Measurements from ENCODE around the gene AKNAD1.

AKNAD1 gene

GRCh38 chr1:108829498-108829916 is 27.4 kb downstream of the AKNAD1 start:
- Histone ChIP-seq H3K4me3 (ENCODE audit: low read length) (no peak overlapping the region), H3F3A (ENCODE audit: insufficient read depth, low read length) (no peaks in the 10 kb centered on the region), H2AFZ (ENCODE audit: low read length) (no peak overlapping the region), H3K9me2 (replicated peaks; ENCODE audit: insufficient read depth, low read length) (no peaks in the 10 kb centered on the region), H3K4me2 (ENCODE audit: low read depth, low read length) (no peak overlapping the region), H3K36me3 (replicated peaks; ENCODE audit: insufficient read depth, low read length) (no peaks in the 10 kb centered on the region), H3K4me1 (ENCODE audit: low read length) (no peaks in the 10 kb centered on the region), H3K79me2 (ENCODE audit: low read length) (no peaks in the 10 kb centered on the region), H3K27me3 (replicated peaks; ENCODE audit: insufficient read depth, low read length) (no peaks in the 10 kb centered on the region), H4K20me1 (ENCODE audit: insufficient read depth, low read length) (no peaks in the 10 kb centered on the region), H3K9ac (ENCODE audit: low read length) (no peak overlapping the region), H3K9me3 (replicated peaks; ENCODE audit: insufficient read depth, low read length) (no peaks in the 10 kb centered on the region), H3K27ac (ENCODE audit: low read length) (no peak overlapping the region)
- no peak for TF ChIP-seq EZH2 (optimal IDR thresholded peaks at IDR 0.05; ENCODE audit: low read depth, low read length)
- TF ChIP-seq, protein P1, sequence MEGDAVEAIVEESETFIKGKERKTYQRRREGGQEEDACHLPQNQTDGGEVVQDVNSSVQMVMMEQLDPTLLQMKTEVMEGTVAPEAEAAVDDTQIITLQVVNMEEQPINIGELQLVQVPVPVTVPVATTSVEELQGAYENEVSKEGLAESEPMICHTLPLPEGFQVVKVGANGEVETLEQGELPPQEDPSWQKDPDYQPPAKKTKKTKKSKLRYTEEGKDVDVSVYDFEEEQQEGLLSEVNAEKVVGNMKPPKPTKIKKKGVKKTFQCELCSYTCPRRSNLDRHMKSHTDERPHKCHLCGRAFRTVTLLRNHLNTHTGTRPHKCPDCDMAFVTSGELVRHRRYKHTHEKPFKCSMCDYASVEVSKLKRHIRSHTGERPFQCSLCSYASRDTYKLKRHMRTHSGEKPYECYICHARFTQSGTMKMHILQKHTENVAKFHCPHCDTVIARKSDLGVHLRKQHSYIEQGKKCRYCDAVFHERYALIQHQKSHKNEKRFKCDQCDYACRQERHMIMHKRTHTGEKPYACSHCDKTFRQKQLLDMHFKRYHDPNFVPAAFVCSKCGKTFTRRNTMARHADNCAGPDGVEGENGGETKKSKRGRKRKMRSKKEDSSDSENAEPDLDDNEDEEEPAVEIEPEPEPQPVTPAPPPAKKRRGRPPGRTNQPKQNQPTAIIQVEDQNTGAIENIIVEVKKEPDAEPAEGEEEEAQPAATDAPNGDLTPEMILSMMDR (IDR thresholded peaks at IDR 0.05; ENCODE audit: low read length), result no peak
- DNase-seq, result no peak

GRCh38 chr1:108828074-108828961 is 28.6 kb downstream of the AKNAD1 start:
- H3K9ac ChIP-seq (ENCODE audit: low read length), result no peak overlapping the region

DNA sequence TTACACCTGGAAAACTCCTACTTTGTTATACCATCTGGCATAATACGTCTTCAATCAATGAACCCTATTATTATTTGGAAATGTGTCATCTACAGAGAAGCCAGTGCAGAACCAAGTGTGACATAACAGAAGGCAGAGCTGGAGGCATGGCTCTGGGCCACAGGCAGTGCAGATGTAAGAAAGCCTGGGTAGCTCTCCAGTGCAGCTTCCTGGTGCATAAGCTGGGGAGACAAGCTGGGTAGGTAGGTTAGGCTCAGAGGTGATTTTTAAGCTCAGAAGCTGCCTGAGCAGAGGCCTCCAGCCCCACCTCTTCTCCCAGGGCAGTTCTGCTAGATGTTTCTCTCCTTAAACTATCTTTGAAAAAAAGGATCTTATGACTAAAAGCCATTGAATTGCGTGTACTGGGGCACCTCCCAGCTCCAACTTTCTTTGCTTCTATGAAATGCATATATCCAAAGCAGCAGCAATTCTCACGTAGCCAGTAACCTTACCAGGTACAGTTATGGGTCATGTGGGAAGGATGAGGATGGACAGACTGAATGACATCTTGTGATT is 30.7 kb downstream of the AKNAD1 start:
- no peak overlapping the region for H3K4me2 ChIP-seq (ENCODE audit: low read depth, low read length)
- no peaks in the 10 kb centered on the region for H3K36me3 ChIP-seq (replicated peaks; ENCODE audit: insufficient read depth, low read length)
- H3F3A ChIP-seq (ENCODE audit: insufficient read depth, low read length), result no peaks in the 10 kb centered on the region
- H3K9me3 ChIP-seq (replicated peaks; ENCODE audit: insufficient read depth, low read length), result no peaks in the 10 kb centered on the region
- no peaks in the 10 kb centered on the region for H3K4me1 ChIP-seq (ENCODE audit: low read length)
- no peak overlapping the region for H2AFZ ChIP-seq (ENCODE audit: low read length)
- no peak for DNase-seq
- no peaks in the 10 kb centered on the region for H3K9me2 ChIP-seq (replicated peaks; ENCODE audit: insufficient read depth, low read length)
- H3K27ac ChIP-seq (ENCODE audit: low read length), result no peak overlapping the region
- H3K79me2 ChIP-seq (ENCODE audit: low read length), result no peaks in the 10 kb centered on the region
- H4K20me1 ChIP-seq (ENCODE audit: insufficient read depth, low read length), result no peaks in the 10 kb centered on the region
- H3K27me3 ChIP-seq (replicated peaks; ENCODE audit: insufficient read depth, low read length), result no peaks in the 10 kb centered on the region
- H3K4me3 ChIP-seq (ENCODE audit: low read length), result no peak overlapping the region
- TF ChIP-seq EZH2phosphoT487 (IDR thresholded peaks at IDR 0.05; ENCODE audit: low read length) (no peak), EZH2 (optimal IDR thresholded peaks at IDR 0.05; ENCODE audit: low read depth, low read length) (no peak)
- TF ChIP-seq, protein P1 (IDR thresholded peaks at IDR 0.05; ENCODE audit: low read length), result no peak
- H3K9ac ChIP-seq (ENCODE audit: low read length), result no peak overlapping the region

More at GRCh38 chr1:108828074-108828961, 28.6 kb downstream of the AKNAD1 start:
- Histone ChIP-seq H3K79me2 (ENCODE audit: low read length) (no peaks in the 10 kb centered on the region), H3K4me1 (ENCODE audit: low read length) (no peaks in the 10 kb centered on the region), H3K4me3 (ENCODE audit: low read length) (no peak overlapping the region), H3K27me3 (replicated peaks; ENCODE audit: insufficient read depth, low read length) (no peaks in the 10 kb centered on the region), H2AFZ (ENCODE audit: low read length) (no peak overlapping the region), H3F3A (ENCODE audit: insufficient read depth, low read length) (no peaks in the 10 kb centered on the region), H3K27ac (ENCODE audit: low read length) (no peak overlapping the region), H4K20me1 (ENCODE audit: insufficient read depth, low read length) (no peaks in the 10 kb centered on the region), H3K4me2 (ENCODE audit: low read depth, low read length) (no peak overlapping the region), H3K9me2 (replicated peaks; ENCODE audit: insufficient read depth, low read length) (no peaks in the 10 kb centered on the region), H3K9me3 (replicated peaks; ENCODE audit: insufficient read depth, low read length) (no peaks in the 10 kb centered on the region), H3K36me3 (replicated peaks; ENCODE audit: insufficient read depth, low read length) (no peaks in the 10 kb centered on the region)
- DNase-seq, result peak; percentile 41
- no peak for TF ChIP-seq EZH2 (optimal IDR thresholded peaks at IDR 0.05; ENCODE audit: low read depth, low read length)
- TF ChIP-seq EZH2phosphoT487 (IDR thresholded peaks at IDR 0.05; ENCODE audit: low read length), result no peak
- TF ChIP-seq, protein P1 (IDR thresholded peaks at IDR 0.05; ENCODE audit: low read length), result peak; percentile 51
